ENCODE data around the gene SEPHS1. TPM values are rescaled to one million over a fixed set of nuclear protein-coding genes. Genes with fewer than 3 reads are reported as not detected.
A peak's percentile ranks its signal among the peaks of the same experiment; 100 is the strongest.

SEPHS1 gene, protein sequence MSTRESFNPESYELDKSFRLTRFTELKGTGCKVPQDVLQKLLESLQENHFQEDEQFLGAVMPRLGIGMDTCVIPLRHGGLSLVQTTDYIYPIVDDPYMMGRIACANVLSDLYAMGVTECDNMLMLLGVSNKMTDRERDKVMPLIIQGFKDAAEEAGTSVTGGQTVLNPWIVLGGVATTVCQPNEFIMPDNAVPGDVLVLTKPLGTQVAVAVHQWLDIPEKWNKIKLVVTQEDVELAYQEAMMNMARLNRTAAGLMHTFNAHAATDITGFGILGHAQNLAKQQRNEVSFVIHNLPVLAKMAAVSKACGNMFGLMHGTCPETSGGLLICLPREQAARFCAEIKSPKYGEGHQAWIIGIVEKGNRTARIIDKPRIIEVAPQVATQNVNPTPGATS
- total RNA-seq = 10 to 100 TPM; 60.0 to 85.6 (median 68.1) TPM

DNA sequence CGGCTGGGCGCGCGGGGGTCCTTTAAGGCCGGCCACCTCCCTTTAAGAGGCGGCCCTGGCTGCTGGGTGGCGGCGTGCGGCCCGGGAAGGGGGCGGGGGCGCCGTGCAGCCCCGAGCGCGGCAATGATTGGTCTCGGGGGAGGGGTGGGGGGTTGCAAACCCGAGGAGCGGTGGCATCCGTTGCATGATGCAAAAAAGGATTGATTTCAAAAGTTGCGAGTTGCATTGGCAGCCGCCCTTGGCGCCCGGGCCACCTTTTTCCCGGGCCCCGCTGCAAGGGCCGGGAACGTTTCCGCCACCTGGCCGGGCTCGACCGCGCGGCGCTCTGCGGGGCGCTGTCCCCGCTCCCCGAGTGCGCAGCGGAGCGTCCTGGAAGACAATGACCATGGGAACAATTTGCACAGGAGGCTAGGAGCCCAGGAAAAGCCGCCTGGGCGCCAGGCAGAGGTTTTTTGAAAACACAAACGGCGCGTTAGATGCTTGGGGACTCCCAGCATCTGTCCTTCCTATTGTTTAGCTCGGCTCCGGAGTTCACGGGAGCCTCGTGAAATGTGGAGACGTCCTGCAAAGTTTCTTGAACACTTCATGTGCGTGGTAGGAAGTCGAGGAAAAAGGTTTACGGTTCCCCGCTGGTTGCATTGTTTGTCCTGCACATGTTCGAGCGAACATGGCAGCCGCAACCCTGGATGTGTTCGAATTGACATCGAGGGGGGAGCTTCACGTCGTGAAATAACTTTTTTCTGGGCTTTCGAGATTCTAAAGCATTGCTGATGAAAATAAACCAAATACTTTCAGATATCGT lies at the start of gene SEPHS1:
SEPHS1 (minus strand) TSS at position 78 of the 802 bp plus-strand sequence. CDS start 3,343 bp downstream, outside the sequence.
- Histone ChIP-seq H3K27me3 (no peaks in the 10 kb centered on the region), H3K9me3 (no peaks in the 10 kb centered on the region), H3K4me3 (replicated peaks in 1 of 3) (peak within 1 kb of the TSS; percentile 70 to 73 (median 72)), H3K36me3 (no peaks in the 10 kb centered on the region), H3K27ac (peak within 1 kb of the TSS; percentile 91 to 96 (median 91)), H3K4me1 (peaks cover 15% of the 10 kb centered on the region in 2 donors)
- peak; percentile 72 to 74 for DNase-seq
- TF ChIP-seq, protein P1, sequence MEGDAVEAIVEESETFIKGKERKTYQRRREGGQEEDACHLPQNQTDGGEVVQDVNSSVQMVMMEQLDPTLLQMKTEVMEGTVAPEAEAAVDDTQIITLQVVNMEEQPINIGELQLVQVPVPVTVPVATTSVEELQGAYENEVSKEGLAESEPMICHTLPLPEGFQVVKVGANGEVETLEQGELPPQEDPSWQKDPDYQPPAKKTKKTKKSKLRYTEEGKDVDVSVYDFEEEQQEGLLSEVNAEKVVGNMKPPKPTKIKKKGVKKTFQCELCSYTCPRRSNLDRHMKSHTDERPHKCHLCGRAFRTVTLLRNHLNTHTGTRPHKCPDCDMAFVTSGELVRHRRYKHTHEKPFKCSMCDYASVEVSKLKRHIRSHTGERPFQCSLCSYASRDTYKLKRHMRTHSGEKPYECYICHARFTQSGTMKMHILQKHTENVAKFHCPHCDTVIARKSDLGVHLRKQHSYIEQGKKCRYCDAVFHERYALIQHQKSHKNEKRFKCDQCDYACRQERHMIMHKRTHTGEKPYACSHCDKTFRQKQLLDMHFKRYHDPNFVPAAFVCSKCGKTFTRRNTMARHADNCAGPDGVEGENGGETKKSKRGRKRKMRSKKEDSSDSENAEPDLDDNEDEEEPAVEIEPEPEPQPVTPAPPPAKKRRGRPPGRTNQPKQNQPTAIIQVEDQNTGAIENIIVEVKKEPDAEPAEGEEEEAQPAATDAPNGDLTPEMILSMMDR (IDR thresholded peaks at IDR 0.05) = no peak
- peak in 1 of 2 donors; percentile 6 for TF ChIP-seq POLR2A (IDR thresholded peaks at IDR 0.05)
- WGBS, 2 donors = 0 to 1% methylated on average over 22 to 24 of the region's 65 CpGs
- intact Hi-C loops (cut with DNase I) = no loop called here

DNA sequence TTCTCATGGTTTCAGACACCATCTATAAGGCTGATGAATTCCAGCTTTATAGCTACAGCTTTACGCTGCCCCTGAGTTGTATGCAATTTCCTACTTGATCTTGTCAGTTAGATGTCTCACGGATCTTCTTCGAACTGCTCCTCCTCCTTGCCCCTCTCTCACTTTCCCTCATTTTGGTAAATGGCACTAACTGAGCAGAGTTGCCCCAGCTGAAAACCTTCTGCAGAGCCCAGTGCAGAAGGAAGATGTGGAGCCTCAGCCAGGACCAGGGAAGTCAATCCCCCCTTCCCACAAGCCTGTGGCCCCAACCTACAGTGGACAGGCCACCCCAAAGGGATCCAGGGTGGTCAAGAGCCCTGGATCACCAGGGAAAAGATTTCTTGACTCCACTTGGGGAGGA lies 49.0 kb upstream of the SEPHS1 start:
- H3K27ac ChIP-seq = no peak overlapping the region
- H3K4me1 ChIP-seq = peaks cover 0 to under 1% of the 10 kb centered on the region in 2 donors
- DNase-seq = no peak
- TF ChIP-seq POLR2A (IDR thresholded peaks at IDR 0.05) = no peak
- TF ChIP-seq, protein P1 (IDR thresholded peaks at IDR 0.05) = no peak
- no peaks in the 10 kb centered on the region for H3K9me3 ChIP-seq
- no peak overlapping the region for H3K4me3 ChIP-seq (replicated peaks in 1 of 3)
- no peaks in the 10 kb centered on the region for H3K36me3 ChIP-seq
- intact Hi-C loops (cut with DNase I) = no loop called here
- WGBS, 2 donors = 96 to 97% methylated on average over 3 of the region's 3 CpGs
- no peaks in the 10 kb centered on the region for H3K27me3 ChIP-seq

DNA sequence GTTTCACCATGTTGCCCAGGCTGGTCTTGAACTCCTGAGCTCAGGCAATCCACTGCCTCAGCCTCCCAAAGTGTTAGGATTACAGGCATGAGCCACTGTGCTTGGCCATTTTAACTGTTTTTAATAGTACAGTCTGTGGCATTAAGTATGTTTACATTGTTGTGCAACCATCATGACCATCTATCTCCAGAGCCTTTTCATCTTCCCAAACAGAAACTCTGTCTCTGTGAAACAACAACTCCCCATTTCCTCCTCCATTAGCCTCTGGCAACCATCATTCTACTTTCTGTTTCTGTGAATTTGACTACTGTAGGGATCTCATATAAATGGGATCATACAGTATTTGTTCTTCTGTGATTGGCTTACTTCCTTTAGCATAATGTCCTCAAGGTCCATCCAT lies 48.3 kb upstream of the SEPHS1 start:
- no peaks in the 10 kb centered on the region for H3K36me3 ChIP-seq
- TF ChIP-seq, protein P1 (IDR thresholded peaks at IDR 0.05) = no peak
- TF ChIP-seq POLR2A (IDR thresholded peaks at IDR 0.05) = no peak
- intact Hi-C loops (cut with DNase I) = no loop called here

DNA sequence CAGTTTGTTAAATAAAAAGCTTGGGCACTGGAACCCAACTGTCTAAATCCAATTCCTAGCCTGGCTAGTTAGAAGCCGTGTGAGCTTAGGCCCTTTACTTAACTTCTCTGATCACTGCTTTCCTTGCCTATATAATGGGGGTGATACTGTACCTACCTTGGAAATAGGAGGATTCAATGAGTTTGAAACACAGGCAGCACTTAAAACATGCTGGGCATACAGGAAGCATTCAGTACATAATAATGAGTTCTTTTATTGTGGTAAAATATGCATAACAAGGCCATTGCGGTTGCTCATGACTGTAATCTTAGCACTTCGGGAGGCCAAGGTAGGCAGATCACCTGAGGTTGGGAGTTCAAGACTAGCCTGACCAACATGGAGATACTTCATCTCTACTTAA lies 47.4 kb upstream of the SEPHS1 start:
- TF ChIP-seq, protein P1 (IDR thresholded peaks at IDR 0.05) = no peak
- TF ChIP-seq POLR2A (IDR thresholded peaks at IDR 0.05) = no peak
- Histone ChIP-seq H3K27me3 (no peaks in the 10 kb centered on the region), H3K4me3 (replicated peaks in 1 of 3) (no peak overlapping the region), H3K9me3 (no peaks in the 10 kb centered on the region), H3K4me1 (peaks cover 0 to 4% of the 10 kb centered on the region in 2 donors), H3K36me3 (no peaks in the 10 kb centered on the region), H3K27ac (no peak overlapping the region)
- no peak for DNase-seq
- WGBS, 2 donors = 97% methylated on average over 3 of the region's 3 CpGs
- intact Hi-C loops (cut with DNase I) = no loop called here

More for the DNA sequence above, 48.3 kb upstream of the SEPHS1 start:
- Histone ChIP-seq H3K4me3 (replicated peaks in 1 of 3) (no peak overlapping the region), H3K9me3 (no peaks in the 10 kb centered on the region), H3K27ac (no peak overlapping the region), H3K27me3 (no peaks in the 10 kb centered on the region), H3K4me1 (no peaks in the 10 kb centered on the region)
- DNase-seq = no peak

All from thyroid gland (tissue), 4 donors.